Measurements from ENCODE around the gene CTNNA3.

The CTNNA3 gene

DNA sequence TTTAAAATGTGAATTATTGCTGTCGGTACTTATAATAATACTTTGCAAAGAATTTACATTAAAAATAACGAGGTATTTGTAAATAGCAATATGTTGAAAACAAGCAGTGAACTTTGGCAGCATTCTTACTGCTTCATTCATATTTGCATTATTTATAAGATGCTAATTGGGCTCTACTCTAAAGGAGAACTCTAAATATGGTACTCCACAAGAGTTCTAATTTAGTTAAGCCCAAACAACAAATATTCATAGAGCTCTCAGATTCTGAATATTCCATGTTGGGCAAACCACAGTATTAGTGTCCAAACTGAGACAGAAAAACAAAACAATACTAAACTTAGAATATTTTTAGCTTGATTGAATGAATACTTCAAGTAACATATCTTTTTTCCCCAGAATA lies 1674.6 kb downstream of the CTNNA3 start:
- no peak for DNase-seq

DNA sequence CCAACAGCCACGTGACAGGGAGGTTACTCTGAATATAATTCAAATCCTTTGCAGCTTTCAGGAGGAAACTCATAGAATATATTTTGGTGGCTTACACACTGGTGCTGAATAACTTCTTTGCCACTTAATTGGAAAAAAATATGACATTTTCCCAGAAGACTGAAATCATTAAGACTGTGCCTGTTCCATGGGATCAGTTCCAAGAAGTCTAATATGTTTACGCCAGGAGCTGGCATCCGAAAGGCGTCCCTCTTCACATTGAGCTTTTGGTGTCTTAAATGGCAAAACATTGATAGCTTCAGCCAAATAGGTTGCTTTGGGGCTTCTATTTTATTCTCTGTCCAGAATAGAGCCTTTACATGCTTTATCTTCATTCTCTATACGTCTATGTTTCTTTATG lies 1687.8 kb downstream of the CTNNA3 start:
- DNase-seq, result no peak

DNA sequence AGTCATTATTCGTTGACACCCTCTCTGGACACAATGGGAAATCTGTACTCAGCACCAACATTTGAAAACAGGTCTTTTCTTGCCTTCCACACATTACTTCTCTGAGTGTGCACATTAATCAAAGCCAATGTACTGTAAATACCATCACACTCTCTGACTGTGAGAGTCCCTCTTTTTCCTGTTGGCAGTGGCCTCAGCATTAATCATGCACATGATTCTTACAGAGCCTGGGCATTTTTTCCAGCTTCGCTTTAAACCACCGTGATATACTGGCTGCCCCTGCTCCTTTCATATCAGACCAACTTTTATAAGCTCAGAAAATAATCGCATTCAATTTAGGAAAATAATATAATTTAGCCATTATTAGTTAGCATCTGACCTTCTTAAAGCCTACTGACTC lies 1689.6 kb downstream of the CTNNA3 start:
- no peak for DNase-seq

DNA sequence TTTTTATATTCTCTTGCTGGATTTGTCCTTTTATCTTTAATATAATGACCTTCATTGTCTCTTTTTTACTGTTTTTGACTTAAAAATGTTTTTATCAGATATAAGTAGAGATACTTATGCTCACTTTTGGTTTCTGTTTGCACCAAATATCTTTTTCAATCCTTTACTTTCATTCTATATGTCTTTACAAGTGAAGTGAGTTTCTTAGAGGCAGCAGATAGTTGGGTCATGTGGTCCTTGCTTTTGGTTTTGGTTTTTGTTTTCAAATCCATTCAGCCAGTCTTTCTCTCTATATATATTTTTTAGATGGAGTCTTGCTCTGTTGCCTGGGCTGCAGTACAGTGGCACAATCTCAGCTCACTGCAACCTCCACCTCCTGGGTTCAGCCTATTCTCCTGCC lies 1702.5 kb downstream of the CTNNA3 start:
- DNase-seq, result no peak

DNA sequence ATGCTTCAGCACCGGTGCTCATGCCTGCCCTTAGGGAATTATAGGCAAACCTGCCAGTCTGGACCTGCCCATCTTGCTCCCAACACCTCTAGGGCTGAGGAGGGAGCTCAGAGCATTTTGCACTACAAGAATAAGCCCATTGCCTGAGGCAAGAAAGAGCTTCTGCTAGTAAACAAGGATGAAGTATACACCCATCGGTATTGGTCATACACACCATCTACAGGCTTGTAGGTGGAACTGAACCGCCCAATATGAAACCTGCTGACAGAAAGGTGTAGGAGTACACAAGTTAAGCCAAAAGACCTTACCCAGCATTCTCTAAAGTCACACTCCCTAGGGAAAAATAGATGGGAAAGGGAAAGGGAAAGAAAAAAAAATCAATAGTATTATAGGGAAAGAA lies 1727.1 kb downstream of the CTNNA3 start:
- DNase-seq, result no peak

DNA sequence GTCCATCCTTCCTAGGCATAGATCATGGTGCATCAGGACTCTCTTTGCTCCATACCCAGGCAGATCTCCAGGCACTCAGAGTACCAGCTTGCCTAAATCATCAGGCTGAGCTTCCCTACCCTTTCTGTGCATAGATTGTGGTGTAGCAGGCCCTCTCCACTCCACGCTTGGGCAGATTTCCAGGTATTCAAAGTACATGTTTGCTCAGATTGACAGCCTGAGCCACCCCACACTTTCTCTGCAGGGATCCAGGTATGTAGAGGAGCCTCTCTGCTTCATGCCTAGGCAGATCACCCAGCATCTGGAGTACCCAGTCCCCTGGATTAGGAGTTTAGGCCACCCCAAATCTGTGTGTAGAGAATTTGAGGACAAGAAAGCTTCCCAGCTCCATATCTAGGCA lies 1727.6 kb downstream of the CTNNA3 start:
- DNase-seq, result no peak

DNA sequence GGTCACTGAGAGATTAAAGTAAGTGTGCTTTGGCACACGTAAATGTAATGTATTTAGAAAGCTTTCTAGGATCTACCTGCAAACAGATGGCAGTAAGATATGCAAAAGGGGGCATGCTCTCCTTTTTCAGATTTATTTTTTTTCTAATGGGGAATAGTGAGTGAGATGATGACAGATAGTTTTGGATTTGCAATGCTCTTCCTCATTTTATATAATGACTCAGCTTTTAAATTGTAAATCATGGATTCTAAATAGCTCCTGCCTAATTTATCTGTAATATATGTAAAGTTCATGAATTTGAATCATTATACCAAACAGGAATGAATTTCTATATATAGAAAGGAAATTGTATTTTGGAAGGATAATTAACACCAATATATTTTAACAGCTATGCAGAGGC lies 1731.8 kb downstream of the CTNNA3 start:
- no peak for DNase-seq

DNA sequence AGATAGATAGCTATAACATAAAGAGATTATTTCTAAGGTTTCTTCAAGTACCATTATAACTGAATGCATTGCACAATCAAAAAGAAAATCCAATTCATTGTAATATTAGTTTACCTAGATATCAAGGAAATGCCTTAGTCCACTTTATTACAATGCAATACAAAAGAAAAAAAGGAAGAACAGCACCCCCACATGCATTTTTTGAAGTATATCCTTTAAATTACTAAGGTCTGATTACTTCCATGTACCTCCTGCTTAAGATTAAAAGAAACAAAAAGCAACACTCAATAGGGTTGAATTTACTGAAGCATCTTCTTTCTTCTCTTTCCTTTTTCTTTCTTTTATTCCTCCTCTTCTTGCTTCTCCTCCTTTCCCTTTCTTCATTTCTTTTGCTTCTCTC lies 1743.9 kb downstream of the CTNNA3 start:
- no peak for DNase-seq

DNA sequence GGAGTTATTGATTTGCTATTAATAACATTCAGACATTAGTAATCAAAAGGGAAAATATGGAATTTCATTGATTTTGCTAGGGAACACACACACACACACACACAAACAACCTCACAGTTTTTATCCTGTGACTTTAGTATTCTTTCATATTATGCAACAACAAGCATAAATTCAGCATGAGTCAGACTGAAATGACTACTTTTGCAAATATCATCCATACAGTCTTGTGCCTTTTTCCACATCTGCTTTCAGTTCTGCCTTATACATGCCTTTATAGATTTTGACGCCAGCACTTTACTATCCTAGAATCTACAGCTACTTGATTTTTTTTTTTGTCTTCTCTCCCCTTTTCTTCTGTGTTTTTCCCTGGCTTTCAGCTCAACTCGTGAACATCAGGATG lies 1745.9 kb downstream of the CTNNA3 start:
- DNase-seq, result no peak

DNA sequence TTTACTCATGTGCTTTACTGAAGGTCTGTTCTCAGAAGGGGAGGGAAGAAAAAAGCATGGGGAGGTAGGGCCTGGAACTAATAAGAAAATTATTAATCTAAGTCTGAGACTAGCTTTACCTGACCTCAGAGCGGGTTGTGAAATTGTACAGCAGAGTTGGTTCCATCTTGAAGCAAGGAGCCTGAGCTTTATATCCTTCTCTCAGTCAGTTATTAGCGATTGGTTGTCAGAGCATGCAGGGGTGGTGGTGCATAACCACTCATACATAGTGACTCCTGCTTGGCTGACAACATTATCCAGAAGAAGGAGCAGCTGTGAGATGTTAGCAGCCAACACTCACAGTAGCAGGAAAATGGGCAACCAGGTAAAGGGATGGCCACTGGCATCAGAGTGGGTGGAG lies 1746.5 kb downstream of the CTNNA3 start:
- no peak for DNase-seq

DNA sequence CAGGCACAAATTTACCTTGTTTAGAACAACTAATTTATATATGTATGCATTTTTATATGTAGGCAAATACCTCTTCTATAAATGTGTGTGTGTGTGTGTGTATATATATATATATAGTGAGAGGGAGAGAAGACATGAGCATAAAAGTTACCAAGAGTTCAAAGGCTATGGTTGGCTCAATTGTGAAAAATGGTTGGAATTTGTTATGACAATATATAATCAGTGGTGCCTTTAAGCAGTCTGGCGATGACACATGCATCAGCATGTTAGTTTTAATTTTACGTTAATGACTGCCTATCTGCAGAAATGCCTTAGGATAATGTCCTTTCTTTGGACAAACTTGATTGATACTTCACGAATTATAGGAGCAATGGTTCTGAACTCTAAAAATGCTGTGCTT lies 1750.9 kb downstream of the CTNNA3 start:
- no peak for DNase-seq

DNA sequence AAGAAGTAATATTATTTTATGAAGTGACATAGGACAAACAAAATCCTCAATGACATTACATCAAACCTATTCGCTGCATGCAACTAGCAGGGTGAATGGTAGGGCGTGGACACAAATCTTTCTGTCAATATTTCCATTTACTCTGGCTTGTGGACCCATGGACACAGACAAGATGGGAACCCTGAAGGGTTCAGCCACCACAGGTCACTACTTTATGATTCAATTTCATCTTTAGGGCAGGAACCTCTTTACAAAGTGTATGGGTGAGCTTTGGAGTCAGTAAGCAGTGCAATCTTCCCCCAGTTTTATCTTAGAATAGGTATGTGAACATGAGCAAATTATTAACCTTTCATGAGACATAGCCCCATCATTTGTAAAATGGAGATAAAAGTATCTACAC lies 1752.5 kb downstream of the CTNNA3 start:
- DNase-seq, result no peak

DNA sequence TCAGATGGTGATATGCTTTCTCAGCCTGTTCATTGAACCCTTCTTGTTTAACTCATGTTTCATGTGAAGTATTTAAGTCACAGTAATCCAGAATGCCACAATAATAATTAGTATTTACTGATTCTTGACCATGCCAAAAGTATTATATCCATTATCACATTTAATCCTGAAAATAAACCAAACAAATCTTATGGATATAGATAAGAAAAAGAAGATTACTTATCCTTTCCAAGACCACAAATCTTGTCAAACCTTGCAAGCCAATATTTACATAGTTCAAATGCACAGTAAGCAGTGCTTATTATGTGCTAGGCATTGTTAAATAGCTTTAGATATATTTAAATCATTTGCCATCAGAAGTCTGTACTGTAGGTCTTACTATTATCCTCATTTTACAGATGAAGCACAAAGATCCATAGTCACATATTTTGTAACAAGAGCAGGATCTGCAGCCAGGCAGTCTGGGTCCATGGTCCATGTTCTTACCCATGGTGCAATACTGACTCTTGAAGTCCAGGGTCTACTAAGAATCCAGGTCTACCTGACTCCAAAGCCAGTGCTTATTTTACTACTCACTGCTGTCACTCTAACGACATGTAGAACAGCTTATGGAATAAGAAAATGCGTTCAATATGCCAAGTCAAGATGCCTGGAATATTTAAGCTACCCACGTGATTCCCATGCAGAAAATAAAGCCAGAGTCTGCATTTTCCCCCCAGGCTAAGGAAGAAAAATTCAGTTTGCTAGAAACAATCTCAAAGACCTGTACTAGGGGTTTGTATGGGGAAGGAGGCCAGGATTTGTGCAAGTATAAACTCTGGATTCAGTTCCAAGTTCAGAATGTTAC lies 1755.0 kb downstream of the CTNNA3 start:
- DNase-seq, result no peak

DNA sequence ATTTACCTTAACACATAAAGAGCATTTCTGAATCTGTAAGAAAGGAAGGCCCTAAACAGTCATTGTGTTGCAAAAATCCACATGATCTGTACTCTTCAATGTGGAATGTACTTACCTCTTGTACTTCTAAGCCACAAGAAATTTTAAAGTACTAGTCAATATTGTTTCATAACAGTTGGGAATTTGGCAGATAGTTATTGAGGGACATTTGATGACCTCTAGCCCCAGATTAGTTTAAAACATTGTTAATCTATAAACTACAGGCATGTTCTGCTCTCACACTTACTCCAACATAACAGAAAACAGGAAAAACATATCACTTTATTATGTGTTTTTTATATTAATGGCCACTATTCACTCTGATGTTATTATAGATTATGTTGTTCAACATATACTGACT lies 1755.9 kb downstream of the CTNNA3 start:
- no peak for DNase-seq

DNA sequence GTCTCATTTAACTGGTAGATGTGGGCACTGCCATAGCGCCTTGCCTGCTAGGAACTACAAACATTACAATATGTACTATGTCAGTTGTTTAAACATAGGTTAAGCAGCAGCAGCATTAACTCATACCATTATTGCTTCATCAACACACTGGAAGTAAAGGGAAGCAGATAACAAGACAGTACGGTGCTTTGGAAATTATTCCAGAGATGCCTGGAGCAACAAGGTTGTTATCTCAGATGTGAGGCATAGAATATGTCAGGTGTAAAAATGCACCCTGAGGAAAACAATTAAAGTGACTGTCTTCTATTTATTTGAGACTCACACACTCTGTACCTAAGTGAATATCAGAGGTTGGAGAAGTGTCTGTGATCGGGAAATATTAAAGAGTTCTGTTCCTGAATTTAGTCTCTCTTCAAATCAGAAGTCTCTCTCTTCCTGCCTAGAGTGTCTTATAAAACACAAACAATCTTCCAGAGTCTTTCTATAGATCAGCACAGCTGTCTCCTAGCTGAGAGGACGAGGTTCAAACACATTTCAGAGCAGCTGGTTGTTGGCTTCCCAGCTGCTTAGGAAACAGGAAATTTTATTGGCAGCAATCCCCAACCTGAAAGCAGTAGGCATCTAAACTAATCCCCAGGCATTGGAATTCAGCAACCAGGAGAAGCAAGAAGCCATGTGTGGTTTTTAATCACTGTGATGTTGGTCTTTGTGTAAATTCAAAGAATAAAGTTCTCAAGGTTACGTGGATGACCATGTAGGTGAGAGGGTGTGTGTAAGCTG lies 1764.5 kb downstream of the CTNNA3 start:
- DNase-seq, result peak; percentile 36

DNA sequence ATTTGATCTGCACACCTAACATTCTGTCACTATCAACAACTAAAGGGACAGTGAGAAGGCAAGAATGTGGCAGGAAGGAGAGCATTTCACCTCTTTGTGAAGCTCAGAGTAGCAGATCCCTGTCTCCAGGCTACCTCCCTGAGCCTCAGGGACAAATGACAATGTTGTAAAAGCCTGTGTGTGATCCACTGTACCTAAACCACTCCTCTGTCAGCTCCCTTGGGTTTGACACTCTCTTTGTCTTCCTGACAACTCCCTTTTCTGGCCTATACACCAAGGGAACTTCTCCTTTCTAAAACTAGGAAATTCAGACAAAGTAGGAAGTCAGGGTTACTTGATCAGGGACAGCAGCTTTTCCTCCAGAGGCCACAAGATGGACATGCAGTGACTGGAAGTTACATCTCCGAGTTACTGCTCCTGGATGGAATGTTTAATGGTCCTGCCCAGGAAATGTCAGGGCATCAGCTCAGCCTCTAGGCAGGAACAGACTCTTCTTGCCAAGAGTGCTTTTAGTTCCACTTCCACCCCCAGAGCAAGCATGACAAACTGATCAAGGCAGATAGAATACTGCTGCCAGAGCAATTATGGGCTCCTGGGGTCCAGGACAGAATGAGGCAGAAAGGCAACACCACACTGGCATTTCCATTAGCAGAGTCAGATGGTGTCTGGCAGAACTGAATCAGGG lies 1784.7 kb downstream of the CTNNA3 start:
- no peak for DNase-seq

DNA sequence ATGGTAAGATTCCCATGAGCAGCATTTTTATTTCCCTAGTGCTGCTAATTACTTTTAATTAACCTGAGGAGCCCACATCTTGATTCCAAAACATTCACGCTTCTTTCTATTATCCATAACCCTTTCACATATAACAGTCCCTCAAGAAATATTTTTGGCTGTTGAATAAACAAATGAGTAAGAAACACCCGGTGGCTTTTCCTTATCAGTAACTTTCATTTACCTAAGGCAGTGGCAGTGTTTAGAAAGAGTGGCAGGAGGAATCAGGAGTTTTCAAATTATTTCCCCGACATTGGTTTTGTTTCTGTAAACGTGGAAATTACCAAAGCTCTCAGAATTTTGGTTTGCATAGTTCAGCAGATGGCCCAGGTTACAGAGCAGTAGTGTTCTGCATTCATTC lies 1785.8 kb downstream of the CTNNA3 start:
- DNase-seq, result no peak

DNA sequence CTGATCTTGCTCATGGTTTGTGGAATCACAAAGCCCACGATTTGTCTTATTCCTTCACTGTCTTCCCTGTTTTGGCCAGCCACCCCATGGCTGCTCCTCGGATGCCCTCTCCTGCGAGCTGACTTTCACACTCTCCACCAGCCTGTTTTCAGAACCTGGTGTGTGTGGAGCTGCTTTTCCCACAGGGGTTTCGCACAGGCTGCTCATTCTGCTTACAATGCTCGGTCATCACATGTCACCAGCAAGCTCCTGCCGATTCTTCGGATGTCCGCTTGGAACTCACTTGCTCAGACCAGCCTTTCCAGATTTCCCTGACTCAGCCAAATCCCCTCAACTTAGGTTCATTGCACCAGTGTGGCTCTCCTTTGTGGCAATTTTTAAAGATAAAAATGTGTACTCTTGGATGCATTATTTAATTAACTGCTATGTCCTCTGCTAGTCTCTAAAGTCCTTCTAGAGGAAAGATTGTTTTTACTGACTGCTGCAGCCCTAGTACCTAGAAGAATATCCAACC lies 1788.7 kb downstream of the CTNNA3 start:
- DNase-seq, result no peak

DNA sequence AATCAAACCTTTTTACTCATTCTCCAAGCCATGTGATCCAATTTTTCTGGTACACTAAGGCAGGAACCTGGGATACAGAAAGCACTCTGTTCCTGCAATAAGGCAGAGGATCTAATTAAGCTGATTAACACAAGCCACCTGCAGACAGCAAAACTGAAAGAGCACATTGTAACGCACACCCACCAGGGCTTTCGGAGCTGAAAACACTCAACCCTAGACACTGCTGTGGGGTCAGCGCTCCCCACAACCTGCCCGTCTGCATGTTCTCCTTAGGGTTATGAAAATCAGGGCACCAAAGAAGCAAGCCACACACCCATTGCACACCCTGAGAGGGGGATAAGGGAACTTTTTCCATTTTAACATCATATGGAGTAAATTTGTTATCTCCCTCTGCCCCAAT lies 1792.4 kb downstream of the CTNNA3 start:
- no peak for DNase-seq

DNA sequence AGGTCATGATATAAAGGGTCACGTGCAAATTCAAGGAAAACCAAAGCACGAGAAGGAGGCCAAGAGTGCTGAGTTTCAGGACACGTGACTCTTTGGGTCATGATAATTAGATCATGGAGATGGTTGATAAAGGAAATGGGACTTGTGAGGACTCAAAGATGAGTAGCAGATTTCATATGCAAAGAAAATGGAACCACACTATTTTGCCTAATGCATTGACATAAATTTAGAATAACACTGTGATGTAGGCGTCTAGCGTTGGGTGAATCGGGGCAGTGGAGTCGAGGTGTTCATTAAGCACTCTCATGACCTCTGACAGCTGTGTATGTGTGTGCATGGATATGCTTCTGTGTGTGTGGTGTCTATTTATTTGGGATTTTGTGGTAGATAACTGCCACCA lies 1795.7 kb downstream of the CTNNA3 start:
- no peak for DNase-seq

DNA sequence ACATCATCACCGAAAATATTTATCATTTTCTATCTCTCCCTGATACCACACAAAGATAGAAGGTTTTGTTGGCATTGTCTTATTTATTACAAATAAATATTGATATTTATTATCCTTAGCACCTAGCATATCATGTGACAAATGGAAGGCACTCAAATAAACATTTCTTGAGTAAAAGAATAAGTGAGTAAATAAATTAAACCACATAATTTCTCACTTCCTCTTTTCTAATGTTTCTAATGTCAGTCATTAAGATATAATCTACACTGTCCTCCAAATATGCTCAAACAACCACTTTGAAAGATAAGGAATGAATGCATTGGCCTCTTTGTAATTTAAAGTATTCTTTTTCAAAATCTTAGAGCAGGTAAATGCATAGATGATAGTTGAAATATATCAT lies 1797.9 kb downstream of the CTNNA3 start:
- no peak for DNase-seq

DNA sequence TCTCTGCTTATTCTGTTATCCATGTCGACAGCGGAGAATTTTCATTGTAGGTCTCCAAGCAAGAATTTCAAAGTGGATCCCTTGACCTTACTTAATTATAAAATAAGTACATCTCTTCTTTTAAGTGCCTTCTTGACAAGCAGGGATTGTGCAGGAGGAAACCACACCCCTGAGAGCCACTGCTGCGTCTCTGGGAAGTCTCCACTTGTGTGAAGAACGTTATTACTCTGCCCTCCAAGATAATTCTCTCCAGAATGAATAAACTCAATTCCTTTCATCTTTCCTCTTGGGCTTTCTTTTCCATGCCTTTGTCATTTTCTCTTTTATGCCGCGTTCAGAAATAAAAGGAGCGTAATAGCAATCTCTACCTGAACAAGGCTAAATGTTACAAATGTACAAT lies 1801.0 kb downstream of the CTNNA3 start:
- DNase-seq, result no peak

DNA sequence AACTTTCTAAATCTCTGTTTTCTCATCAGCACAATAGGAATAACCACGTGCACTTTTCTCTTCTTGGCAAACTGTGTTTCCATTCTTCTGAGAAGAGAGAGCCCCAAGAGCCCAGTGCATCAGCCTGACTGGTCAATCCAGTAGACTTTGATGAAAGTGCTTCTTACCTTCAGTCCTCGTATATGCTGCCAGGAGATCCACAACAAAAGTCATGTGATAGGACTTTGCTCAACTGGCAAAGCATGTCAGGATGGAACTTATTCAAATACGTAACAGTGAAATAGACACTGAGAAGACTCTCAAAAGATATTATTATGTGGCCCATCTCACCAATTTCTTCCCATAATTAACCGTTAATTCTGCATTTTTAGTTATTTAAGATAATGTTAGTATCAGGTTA lies 1801.6 kb downstream of the CTNNA3 start:
- no peak for DNase-seq

DNA sequence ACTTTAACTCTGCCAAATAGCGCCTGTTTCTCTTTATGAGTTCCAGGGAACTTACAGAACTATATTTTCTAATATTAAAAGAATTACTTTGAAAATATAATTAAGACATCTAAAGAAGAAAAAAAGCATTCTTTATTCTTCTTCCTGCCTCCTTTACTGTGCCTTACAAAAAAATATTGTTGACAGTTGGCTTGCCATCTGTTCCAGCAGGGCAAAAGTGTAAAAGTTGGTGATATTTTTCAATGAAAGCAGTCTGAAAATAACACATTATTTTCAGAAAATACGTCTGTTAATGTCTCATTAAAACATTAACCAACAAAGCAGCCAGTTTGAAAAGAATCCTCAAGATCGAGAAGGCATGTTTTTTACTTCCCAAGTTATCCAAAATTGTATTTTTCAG lies 1802.3 kb downstream of the CTNNA3 start:
- DNase-seq, result no peak

Measured in femur (tissue), 1 donor.